ENCODE results near the gene SNX21.
"Not testable (repeated sequence)": the region's sequence is repeated elsewhere in the genome, so short reads cannot be mapped to it uniquely, and the experiment has no call there.

DNA sequence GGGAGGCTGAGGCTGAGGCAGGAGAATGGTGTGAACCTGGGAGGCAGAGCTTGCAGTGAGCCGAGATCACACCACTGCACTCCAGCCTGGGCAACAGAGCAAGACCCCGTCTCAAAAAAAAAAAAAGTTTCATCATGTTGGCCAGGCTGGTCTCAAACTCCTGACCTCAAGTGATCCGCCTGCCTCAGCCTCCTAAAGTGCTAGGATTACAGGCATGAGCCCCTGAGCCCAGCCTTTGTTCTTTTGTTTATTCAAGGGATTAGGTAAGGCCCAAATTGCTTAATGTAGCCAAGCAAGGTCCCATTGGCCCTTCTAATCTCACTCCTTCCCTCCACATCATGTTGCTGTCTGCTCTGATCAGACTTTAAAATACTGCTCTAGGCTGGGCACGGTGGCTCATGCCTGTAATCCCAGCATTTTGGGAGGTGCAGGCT lies 3.9 kb upstream of the SNX21 start:
- TF ChIP-seq, protein P1, sequence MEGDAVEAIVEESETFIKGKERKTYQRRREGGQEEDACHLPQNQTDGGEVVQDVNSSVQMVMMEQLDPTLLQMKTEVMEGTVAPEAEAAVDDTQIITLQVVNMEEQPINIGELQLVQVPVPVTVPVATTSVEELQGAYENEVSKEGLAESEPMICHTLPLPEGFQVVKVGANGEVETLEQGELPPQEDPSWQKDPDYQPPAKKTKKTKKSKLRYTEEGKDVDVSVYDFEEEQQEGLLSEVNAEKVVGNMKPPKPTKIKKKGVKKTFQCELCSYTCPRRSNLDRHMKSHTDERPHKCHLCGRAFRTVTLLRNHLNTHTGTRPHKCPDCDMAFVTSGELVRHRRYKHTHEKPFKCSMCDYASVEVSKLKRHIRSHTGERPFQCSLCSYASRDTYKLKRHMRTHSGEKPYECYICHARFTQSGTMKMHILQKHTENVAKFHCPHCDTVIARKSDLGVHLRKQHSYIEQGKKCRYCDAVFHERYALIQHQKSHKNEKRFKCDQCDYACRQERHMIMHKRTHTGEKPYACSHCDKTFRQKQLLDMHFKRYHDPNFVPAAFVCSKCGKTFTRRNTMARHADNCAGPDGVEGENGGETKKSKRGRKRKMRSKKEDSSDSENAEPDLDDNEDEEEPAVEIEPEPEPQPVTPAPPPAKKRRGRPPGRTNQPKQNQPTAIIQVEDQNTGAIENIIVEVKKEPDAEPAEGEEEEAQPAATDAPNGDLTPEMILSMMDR (IDR thresholded peaks at IDR 0.05; ENCODE audit: low read depth, low read length, missing input control), result not testable (repeated sequence)
- peak; percentile 4 to 22 for TF ChIP-seq RXRA (IDR thresholded peaks at IDR 0.05)
- TF ChIP-seq, protein P2, sequence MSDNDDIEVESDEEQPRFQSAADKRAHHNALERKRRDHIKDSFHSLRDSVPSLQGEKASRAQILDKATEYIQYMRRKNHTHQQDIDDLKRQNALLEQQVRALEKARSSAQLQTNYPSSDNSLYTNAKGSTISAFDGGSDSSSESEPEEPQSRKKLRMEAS (IDR thresholded peaks at IDR 0.05), result not testable (repeated sequence)
